HEK293 (cell line): Measurements from ENCODE around the gene TPRN.

ENCODE experiments used
- CTCF ChIA-PET: fragments of 350-600 bp; formaldehyde crosslinking; extraction: SDS; loops from one replicate; lab custom pipeline; 2021; ENCODE audit warnings: antibody characterized with exemption; lab: Yijun Ruan, JAX
- POLR2A ChIA-PET: fragments of 300-600 bp; formaldehyde crosslinking; extraction: SDS; loops from one replicate; lab custom pipeline; 2020; ENCODE audit warnings: antibody characterized with exemption, inconsistent platforms; lab: Yijun Ruan, JAX
- H3K27ac ChIP-seq: fragments of 200-500 bp; sonication (Bioruptor generic); 2 replicates; pipeline ENCODE4 v1.5.1; 2014; ENCODE audit warnings: low read depth, low read length, control low read depth, inconsistent platforms; ENCODE audit errors: extremely low read depth
- H3K36me3 ChIP-seq, 2 experiments: fragments of 200-500 bp in 1 of 2; sonication (Bioruptor generic) in 1 of 2; 1 replicate in 1 of 2; 2 replicates in 1 of 2; pipeline ENCODE4 v1.5.1; 2014 to 2017; ENCODE audit warnings: inconsistent platforms in 2 of 2, low read length in 2 of 2; ENCODE audit not compliant: control insufficient read depth in 2 of 2, insufficient read depth in 1 of 2
- H3K4me1 ChIP-seq: fragments of 200-500 bp; sonication (Bioruptor generic); 2 replicates; pipeline ENCODE4 v1.5.1; 2014; ENCODE audit warnings: mild to moderate bottlenecking, low read length, inconsistent platforms; ENCODE audit not compliant: control insufficient read depth, insufficient read depth
- H3K4me3 ChIP-seq: 2 replicates; pipeline ENCODE4 v1.5.1; 2011; ENCODE audit warnings: low read depth, mild to moderate bottlenecking, control low read depth, low read length, moderate library complexity
- H3K9me3 ChIP-seq: fragments of 200-500 bp; sonication (Bioruptor generic); 2 replicates; pipeline ENCODE4 v1.5.1; 2014; ENCODE audit warnings: low read depth, low read length, inconsistent platforms; ENCODE audit not compliant: control insufficient read depth, insufficient read depth
- GLIS1 ChIP-seq: fragments of 450-650 bp; formaldehyde crosslinking; IDR thresholded peaks from 2 replicates; pipeline ENCODE4 v1.5.1; 2016; ENCODE audit warnings: missing biosample characterization, missing genetic modification characterization
- GLIS2 ChIP-seq: fragments of 450-650 bp; formaldehyde crosslinking; IDR thresholded peaks from 2 replicates; pipeline ENCODE4 v1.5.1; 2016; ENCODE audit warnings: missing biosample characterization, missing genetic modification characterization
- SP7 ChIP-seq: fragments of 450-650 bp; formaldehyde crosslinking; IDR thresholded peaks from 2 replicates; pipeline ENCODE4 v1.5.1; 2016; ENCODE audit warnings: missing biosample characterization, missing genetic modification characterization
- ZIC2 ChIP-seq: fragments of 450-650 bp; formaldehyde crosslinking; IDR thresholded peaks from 2 replicates; pipeline ENCODE4 v1.5.1; 2016; ENCODE audit warnings: missing biosample characterization, missing genetic modification characterization
- ZNF248 ChIP-seq: fragments of 450-650 bp; formaldehyde crosslinking; IDR thresholded peaks from 2 replicates; pipeline ENCODE4 v1.5.1; 2017; ENCODE audit warnings: missing biosample characterization, missing genetic modification characterization
- ZNF335 ChIP-seq: fragments of 450-650 bp; formaldehyde crosslinking; conservative IDR thresholded peaks from 2 replicates; pipeline ENCODE4 v1.5.1; 2016; ENCODE audit warnings: missing biosample characterization, missing genetic modification characterization
- ZNF521 ChIP-seq: fragments of 450-650 bp; formaldehyde crosslinking; IDR thresholded peaks from 2 replicates; pipeline ENCODE4 v1.5.1; 2017; ENCODE audit warnings: missing biosample characterization, mild to moderate bottlenecking, missing genetic modification characterization
- ZNF610 ChIP-seq: fragments of 450-650 bp; formaldehyde crosslinking; IDR thresholded peaks from 2 replicates; pipeline ENCODE4 v1.5.1; 2016; ENCODE audit warnings: missing biosample characterization, missing genetic modification characterization, borderline replicate concordance
- ZXDB ChIP-seq: fragments of 450-650 bp; formaldehyde crosslinking; IDR thresholded peaks from 2 replicates; pipeline ENCODE4 v1.5.1; 2016; ENCODE audit warnings: missing biosample characterization, missing genetic modification characterization
- TF ChIP-seq, protein P1 (sequence below): fragments of 450-650 bp; IDR thresholded peaks from 2 replicates; pipeline ENCODE4 v1.5.1; 2018; ENCODE audit warnings: missing biosample characterization, mild to moderate bottlenecking, missing genetic modification characterization
- TF ChIP-seq, protein P2 (sequence below): fragments of 450-650 bp; formaldehyde crosslinking; IDR thresholded peaks from 2 replicates; pipeline ENCODE4 v1.5.1; 2017; ENCODE audit warnings: missing biosample characterization, missing genetic modification characterization
- TF ChIP-seq, protein P3 (sequence below): fragments of 450-650 bp; formaldehyde crosslinking; IDR thresholded peaks from 2 replicates; pipeline ENCODE4 v1.5.1; 2017; ENCODE audit warnings: missing biosample characterization, missing genetic modification characterization
- TF ChIP-seq, protein P4 (sequence below): fragments of 450-650 bp; formaldehyde crosslinking; conservative IDR thresholded peaks from 2 replicates; pipeline ENCODE4 v1.5.1; 2016; ENCODE audit warnings: low read depth, missing biosample characterization, missing genetic modification characterization

The TPRN gene

DNA sequence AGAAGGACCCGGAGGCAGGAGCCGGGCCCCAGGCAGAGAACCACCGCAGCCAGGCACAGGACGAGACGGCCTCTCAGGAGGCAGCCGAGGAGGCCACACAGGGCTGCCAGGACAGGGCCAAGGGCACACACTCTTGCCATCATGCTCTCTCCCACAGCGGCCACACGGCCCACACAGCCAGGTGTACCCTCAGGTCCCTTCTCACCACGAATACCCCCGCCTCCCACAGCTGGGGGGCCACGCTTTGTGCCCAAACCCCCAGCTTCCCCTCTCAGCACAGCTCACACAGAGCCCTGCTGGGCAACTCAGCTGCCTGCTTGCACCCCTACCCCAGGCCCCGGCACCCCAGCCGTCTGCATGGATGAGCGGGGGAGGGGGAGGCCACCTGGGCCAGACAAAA lies 6.8 kb downstream of the TPRN start:
- TF ChIP-seq ZNF335, result peak; percentile 68
- TF ChIP-seq, protein P1, sequence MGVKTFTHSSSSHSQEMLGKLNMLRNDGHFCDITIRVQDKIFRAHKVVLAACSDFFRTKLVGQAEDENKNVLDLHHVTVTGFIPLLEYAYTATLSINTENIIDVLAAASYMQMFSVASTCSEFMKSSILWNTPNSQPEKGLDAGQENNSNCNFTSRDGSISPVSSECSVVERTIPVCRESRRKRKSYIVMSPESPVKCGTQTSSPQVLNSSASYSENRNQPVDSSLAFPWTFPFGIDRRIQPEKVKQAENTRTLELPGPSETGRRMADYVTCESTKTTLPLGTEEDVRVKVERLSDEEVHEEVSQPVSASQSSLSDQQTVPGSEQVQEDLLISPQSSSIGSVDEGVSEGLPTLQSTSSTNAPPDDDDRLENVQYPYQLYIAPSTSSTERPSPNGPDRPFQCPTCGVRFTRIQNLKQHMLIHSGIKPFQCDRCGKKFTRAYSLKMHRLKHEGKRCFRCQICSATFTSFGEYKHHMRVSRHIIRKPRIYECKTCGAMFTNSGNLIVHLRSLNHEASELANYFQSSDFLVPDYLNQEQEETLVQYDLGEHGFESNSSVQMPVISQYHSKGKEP (tag by site-specific recombination), result no peak
- TF ChIP-seq GLIS2 (tag by site-specific recombination), result 0 out of 2 replicates have a peak, but pooled peaks have one; percentile 46
- peak; percentile 26; the same call in 1 of the 2 replicates for TF ChIP-seq ZIC2 (tag by site-specific recombination)
- TF ChIP-seq, protein P2, sequence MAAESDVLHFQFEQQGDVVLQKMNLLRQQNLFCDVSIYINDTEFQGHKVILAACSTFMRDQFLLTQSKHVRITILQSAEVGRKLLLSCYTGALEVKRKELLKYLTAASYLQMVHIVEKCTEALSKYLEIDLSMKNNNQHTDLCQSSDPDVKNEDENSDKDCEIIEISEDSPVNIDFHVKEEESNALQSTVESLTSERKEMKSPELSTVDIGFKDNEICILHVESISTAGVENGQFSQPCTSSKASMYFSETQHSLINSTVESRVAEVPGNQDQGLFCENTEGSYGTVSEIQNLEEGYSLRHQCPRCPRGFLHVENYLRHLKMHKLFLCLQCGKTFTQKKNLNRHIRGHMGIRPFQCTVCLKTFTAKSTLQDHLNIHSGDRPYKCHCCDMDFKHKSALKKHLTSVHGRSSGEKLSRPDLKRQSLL (tag by site-specific recombination), result 0 out of 2 replicates have a peak, but pooled peaks have one; percentile 40
- CTCF ChIA-PET, result interaction anchor here (1.0 to 2.3 kb wide), 3 partner anchors 17 to 42 kb away, joined by 3 to 10 read pairs (median 9); partner anchors contain the start of gene RNF224

DNA sequence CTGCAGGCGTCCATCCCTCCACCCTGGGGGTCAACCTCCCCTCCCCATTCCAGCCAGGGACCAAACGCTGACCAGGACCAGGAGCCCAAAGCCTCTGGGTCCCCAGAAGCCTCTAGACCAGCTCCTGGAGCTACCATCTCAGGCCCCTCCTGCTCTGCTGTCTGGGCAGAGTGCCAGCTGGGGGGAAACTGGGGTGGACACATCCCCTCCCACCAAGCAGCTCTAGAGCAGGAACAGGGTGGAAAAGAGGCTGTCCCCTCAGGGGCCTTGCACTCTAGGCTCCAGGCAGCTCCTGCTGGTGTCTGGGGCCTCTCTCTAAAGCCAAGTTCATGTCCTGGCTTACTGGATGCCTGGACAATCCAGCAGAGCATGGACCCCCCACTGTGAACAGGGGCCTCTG lies 7.7 kb downstream of the TPRN start:
- ChIA-PET POLR2A (interaction anchor here (0.9 to 7.1 kb wide), 11 partner anchors 12 to 158 kb away, joined by 3 to 178 read pairs (median 4); partner anchors contain the start of genes LRRC26, MAN1B1, NDOR1 and TMEM203), CTCF (interaction anchor here (1.0 to 2.3 kb wide), 3 partner anchors 16 to 44 kb away, joined by 4 to 9 read pairs (median 6); partner anchors contain the start of gene RNF224)
- Histone ChIP-seq H3K36me3 (peaks cover 0 to 30% of the 10 kb centered on the region in 2 experiments; a peak in 1 of 3 replicates), H3K27ac (no peak overlapping the region), H3K4me3 (no peak overlapping the region), H3K4me1 (peaks cover 6% of the 10 kb centered on the region; the same call in 1 of the 2 replicates), H3K9me3 (no peaks in the 10 kb centered on the region)
- TF ChIP-seq ZNF610, result no peak
- TF ChIP-seq, protein P3, sequence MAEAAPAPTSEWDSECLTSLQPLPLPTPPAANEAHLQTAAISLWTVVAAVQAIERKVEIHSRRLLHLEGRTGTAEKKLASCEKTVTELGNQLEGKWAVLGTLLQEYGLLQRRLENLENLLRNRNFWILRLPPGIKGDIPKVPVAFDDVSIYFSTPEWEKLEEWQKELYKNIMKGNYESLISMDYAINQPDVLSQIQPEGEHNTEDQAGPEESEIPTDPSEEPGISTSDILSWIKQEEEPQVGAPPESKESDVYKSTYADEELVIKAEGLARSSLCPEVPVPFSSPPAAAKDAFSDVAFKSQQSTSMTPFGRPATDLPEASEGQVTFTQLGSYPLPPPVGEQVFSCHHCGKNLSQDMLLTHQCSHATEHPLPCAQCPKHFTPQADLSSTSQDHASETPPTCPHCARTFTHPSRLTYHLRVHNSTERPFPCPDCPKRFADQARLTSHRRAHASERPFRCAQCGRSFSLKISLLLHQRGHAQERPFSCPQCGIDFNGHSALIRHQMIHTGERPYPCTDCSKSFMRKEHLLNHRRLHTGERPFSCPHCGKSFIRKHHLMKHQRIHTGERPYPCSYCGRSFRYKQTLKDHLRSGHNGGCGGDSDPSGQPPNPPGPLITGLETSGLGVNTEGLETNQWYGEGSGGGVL (tag by site-specific recombination), result peak; percentile 94
- TF ChIP-seq ZIC2 (tag by site-specific recombination), result peak; percentile 77
- no peak for TF ChIP-seq SP7
- peak; percentile 34 for TF ChIP-seq GLIS2 (tag by site-specific recombination)
- TF ChIP-seq ZNF248 (tag by site-specific recombination), result no peak
- no peak for TF ChIP-seq ZNF521 (tag by site-specific recombination)
- TF ChIP-seq GLIS1 (tag by site-specific recombination), result 0 out of 2 replicates have a peak, but pooled peaks have one; percentile 30
- TF ChIP-seq, protein P4, sequence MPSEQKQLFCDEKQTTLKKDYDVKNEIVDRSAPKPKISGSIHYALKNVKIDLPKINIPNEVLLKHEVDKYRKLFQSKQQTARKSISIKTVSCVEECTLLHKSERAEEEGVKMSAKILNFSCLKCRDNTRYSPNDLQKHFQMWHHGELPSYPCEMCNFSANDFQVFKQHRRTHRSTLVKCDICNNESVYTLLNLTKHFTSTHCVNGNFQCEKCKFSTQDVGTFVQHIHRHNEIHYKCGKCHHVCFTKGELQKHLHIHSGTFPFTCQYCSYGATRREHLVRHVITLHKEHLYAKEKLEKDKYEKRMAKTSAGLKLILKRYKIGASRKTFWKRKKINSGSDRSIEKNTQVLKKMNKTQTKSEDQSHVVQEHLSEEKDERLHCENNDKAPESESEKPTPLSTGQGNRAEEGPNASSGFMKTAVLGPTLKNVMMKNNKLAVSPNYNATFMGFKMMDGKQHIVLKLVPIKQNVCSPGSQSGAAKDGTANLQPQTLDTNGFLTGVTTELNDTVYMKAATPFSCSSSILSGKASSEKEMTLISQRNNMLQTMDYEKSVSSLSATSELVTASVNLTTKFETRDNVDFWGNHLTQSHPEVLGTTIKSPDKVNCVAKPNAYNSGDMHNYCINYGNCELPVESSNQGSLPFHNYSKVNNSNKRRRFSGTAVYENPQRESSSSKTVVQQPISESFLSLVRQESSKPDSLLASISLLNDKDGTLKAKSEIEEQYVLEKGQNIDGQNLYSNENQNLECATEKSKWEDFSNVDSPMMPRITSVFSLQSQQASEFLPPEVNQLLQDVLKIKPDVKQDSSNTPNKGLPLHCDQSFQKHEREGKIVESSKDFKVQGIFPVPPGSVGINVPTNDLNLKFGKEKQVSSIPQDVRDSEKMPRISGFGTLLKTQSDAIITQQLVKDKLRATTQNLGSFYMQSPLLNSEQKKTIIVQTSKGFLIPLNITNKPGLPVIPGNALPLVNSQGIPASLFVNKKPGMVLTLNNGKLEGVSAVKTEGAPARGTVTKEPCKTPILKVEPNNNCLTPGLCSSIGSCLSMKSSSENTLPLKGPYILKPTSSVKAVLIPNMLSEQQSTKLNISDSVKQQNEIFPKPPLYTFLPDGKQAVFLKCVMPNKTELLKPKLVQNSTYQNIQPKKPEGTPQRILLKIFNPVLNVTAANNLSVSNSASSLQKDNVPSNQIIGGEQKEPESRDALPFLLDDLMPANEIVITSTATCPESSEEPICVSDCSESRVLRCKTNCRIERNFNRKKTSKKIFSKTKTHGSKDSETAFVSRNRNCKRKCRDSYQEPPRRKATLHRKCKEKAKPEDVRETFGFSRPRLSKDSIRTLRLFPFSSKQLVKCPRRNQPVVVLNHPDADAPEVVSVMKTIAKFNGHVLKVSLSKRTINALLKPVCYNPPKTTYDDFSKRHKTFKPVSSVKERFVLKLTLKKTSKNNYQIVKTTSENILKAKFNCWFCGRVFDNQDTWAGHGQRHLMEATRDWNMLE, result no peak
- TF ChIP-seq, protein P2 (tag by site-specific recombination), result 0 out of 2 replicates have a peak, but pooled peaks have one; percentile 19
- no peak for TF ChIP-seq ZXDB

More for the DNA sequence above, 6.8 kb downstream of the TPRN start:
- H3K4me3 ChIP-seq, result no peak overlapping the region
- POLR2A ChIA-PET, result interaction anchor here (0.9 to 3.1 kb wide), 6 partner anchors 18 to 107 kb away, joined by 4 to 18 read pairs (median 6); partner anchors contain the start of genes MAN1B1 and TUBB4B
- no peaks in the 10 kb centered on the region for H3K9me3 ChIP-seq
- H3K27ac ChIP-seq, result no peak overlapping the region
- H3K4me1 ChIP-seq, result peaks cover 8% of the 10 kb centered on the region; the same call in 1 of the 2 replicates
- peaks cover 0 to 30% of the 10 kb centered on the region in 2 experiments; a peak in 1 of 3 replicates for H3K36me3 ChIP-seq
